Fibroblast of skin of right biceps (primary cell): ENCODE data around the gene EXOC2.
A peak's percentile ranks its signal among the peaks of the same experiment; 100 is the strongest.
"Not testable (repeated sequence)": the region's sequence is repeated elsewhere in the genome, so short reads cannot be mapped to it uniquely, and the experiment has no call there.

ENCODE experiments used
- DNase-seq: peaks from one replicate; pipeline ENCODE4 v3.0.0-alpha.2; 2013

EXOC2 gene

DNA sequence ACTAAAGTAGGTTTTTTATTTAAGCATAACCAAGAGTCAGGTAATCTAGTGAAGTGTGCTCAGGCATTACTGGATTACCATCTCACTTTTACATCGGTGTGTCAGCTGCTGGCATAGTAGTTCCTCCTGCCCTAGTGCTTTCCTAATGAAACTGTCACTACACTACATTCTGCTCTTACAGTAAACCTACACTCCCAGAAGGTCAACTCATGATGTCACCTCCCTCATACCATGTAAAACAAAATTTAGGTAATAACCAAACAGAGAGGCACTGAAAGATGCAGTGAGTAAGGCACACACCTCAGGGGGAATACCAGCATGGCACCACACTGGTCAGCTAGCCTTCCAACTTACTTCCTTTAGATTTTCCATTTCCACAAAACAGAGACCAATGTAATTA, 59.3 kb downstream of the EXOC2 start:
- no peak for DNase-seq

DNA sequence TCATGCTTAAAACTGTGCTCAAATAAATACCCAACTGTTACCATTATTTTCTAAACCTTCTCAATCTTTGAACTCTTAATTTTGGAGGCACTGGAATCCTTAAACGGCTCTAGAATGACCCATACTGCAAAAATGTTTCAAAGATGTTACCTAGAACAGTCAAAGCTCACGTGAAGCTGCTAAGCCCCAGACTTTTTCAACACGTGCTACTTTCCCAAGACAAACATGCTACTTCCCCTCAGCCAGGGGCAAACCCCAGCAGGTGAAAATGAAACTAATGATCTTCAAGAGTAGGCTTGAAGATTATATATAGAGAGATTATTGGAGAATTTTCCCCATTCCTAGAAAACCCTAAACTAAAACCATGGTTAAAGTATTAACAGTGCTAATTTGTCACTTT, 64.2 kb downstream of the EXOC2 start:
- DNase-seq, result no peak

GRCh38 chr6:626236-626635, 66.7 kb downstream of the EXOC2 start:
- peak; percentile 21 for DNase-seq

GRCh38 chr6:624979-625378, 68.0 kb downstream of the EXOC2 start:
- peak; percentile 21 for DNase-seq

DNA sequence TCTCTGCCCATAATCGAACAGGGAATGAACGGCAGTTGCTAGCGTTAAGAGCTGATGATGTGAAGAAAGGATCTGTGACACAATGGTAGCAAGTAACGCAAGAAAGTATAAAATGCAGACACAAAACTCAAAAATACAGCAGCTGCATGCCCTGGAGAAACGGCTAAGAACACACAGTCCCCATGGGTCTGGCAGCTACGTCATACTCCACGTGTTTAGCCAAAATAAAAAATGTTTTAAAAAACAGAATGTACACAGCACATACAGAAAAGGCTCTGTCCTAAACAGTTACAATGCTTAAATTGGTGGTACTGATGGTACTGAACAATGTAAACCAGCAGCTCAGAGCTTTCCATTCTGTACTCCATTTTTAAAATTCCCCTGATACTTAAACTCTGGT, 70.5 kb downstream of the EXOC2 start:
- DNase-seq, result no peak

- DNase-seq, result peak; percentile 4
Observed at GRCh38 chr6:621931-622330, 71.0 kb downstream of the EXOC2 start.

DNA sequence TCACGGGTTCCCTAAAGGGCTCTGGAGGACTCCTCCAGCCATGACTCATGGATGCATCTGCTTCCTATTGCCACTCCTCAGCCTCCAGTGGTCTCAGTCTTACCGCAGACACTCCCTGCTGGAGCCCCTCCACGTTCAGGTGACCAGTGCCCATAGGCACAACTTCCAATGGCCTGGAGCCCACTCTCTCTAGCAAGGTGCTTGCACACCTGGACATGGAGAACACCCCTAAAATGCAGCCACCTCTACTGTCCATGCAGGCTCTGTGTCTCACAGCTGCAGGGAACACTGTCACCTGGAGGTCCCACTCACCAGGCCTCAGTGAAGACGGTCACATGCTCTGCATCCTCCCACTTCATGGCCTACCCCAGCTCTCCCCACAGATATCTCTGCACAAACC, 72.0 kb downstream of the EXOC2 start:
- no peak for DNase-seq

DNA sequence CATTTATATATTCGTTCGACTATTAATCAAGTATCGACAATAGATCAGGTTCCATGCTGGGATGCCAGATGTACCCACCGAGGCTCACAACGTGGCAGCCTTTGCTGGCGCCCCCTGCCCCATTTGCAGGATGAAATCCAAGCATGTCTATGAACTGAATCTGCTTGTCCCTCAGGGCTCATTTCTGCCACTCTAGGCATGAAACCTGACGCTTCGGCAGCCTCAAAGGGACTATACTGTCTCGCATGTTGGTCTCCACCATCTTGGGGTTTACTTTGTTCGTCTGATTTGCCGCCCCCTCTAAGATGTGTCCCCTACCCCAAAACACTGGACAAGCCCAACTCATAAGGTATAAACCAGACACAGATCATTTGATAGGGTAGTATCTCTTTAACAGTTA, 72.8 kb downstream of the EXOC2 start:
- no peak for DNase-seq

- no peak for DNase-seq
Observed at GRCh38 chr6:617456-618100, 75.4 kb downstream of the EXOC2 start.

- DNase-seq, result no peak
Observed at GRCh38 chr6:613981-614380, 79.0 kb downstream of the EXOC2 start.

DNA sequence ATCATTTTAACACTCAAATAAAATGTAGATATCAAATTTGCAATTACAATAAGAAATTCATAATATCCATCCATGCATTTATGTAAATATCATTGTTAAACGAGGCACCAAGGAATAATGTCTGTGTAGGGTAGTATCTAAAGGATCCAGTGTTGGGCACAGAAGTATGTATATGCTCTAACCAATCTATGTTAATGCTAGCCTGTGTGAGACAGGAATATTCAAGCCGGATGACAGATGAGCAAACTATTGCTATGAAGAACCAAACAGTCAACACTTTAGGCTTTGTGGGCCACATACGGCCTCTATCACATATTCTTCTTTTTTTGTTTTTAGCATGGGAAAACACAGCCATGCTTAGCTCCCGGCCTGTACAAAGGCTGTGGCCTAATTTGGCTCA, 81.0 kb downstream of the EXOC2 start:
- DNase-seq, result no peak

GRCh38 chr6:610882-611281, 82.1 kb downstream of the EXOC2 start:
- no peak for DNase-seq

DNA sequence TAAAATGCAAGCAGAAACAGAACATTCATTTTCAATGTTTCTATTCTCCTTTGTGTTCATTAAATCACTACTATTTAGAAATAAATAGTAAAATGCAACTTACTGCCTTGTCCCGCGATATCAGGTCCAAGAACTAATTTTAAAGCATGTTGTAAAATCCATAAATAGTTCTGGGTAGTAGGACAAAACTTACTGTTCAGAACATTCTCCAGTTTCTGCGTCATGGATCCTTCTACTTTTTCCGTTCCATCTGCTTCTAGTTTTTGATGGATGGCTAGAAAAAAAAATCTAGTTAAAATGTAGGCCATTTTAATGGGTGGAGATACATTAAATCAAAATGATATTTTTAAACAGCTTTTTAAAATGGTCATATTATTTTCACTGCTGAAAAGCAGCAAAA, 83.0 kb downstream of the EXOC2 start:
- DNase-seq, result no peak

DNA sequence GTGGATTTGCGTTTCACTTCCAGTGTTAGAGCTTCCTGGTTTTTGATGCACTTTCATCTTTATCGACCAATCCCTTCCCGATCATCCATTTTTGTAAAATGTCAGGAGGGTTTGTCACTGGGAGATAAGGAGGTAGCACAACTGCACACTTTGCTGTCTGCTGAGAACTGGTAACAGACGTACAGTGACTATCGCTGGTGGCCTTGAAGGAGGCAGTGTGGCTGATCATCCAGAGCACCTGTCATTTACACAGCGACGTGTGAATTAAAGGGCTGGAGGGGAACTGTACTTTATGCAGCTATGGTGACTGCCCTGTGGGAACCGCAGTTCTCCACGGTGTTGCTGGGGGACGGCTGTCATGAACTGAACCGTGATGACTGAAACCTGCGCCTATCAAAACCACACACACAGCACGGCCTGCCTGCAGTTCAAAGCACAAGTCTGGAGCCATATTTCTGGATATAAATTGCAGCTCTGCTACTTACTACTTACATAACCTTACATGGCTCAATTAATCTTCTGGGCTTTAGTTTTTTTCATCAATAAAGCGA, 86.0 kb downstream of the EXOC2 start:
- DNase-seq, result no peak

DNA sequence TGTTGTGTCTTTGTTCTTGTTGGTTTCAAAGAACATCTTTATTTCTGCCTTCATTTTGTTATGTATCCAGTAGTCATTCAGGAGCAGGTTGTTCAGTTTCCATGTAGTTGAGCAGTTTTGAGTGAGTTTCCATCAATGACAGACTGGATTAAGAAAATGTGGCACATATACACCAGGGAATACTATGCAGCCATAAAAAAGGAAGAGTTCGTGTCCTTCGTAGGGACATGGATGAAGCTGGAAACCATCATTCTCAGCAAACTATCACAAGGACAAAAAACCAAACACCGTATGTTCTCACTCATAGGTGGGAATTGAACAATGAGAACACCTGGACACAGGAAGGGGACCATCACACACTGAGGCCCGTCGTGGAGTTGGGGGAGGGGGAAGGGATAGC, 87.0 kb downstream of the EXOC2 start:
- DNase-seq, result not testable (repeated sequence)

- DNase-seq, result no peak
Observed at GRCh38 chr6:604579-604978, 88.4 kb downstream of the EXOC2 start.

DNA sequence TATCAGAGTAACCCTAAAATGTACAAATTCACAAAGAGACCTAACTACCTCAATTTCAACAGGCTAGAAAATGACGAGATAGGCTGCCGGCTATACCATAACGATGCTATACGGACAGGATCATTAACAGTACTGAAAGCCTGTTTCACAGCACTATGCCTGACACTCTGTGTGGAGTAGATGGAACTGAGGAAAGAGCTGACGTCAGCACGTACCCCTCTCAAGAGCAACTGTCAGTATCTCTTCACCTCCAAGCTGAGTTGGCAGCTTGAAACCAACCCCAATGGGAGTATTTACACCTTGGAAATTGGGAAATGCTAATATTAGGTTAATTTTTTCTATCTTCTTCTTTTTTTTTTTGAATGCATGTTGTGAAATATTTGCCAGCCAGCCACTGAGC, 89.7 kb downstream of the EXOC2 start:
- no peak for DNase-seq

GRCh38 chr6:599576-600448, 93.1 kb downstream of the EXOC2 start:
- no peak for DNase-seq

- DNase-seq, result no peak
Observed at GRCh38 chr6:593907-594212, 99.1 kb downstream of the EXOC2 start.

DNA sequence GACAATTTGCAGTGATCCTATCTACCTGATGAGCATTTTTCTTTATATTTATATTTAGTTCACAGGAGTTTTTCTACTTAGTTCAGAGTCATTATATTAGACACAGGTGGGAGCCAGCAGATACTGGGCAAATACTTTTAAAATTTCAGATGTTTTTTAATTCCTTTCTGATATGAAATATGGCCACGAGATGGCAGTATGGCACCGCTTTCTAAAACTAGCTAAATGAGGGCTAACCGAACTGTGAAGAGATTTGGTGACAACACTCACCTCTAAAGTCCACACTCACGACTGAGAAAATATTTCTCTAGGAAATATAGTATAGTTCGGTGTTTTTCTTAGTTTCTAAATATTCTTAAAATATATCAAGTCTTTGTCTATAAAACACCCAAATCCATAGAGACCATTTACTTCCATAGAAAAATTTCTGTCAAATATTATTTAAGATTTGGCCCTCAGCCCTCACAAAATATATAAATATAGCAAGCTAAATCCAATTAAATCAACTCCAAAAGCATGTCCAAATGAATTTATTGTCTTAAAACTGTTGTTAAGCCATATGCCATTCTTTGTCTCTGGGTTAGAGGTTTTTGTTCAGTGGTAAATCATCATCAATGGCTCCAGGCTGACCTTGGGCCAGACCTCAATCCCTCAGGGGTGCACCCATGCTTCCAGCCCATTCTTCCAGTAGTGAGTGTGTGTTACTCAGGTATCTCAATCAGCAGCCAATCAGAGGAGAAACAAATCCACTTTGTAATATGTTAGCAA, 99.6 kb downstream of the EXOC2 start:
- DNase-seq, result peak; percentile 55

DNA sequence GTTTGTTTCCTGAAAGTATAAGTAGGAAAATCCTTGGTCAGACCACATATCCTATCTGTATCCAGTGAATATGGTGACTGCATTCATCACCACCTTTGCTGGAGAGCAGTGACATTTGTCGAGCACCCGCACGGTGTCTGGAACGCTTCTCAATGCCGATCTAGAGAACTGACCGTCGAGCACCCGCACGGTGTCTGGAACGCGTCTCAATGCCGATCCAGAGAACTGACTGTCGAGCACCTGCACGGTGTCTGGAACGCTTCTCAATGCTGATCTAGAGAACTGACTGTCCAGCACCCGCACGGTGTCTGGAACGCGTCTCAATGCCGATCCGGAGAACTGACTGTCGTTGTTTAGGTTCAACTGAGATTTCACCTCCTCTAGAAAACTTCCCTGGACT, 103.8 kb downstream of the EXOC2 start:
- no peak for DNase-seq

GRCh38 chr6:586553-586952, 106.4 kb downstream of the EXOC2 start:
- DNase-seq, result no peak

DNA sequence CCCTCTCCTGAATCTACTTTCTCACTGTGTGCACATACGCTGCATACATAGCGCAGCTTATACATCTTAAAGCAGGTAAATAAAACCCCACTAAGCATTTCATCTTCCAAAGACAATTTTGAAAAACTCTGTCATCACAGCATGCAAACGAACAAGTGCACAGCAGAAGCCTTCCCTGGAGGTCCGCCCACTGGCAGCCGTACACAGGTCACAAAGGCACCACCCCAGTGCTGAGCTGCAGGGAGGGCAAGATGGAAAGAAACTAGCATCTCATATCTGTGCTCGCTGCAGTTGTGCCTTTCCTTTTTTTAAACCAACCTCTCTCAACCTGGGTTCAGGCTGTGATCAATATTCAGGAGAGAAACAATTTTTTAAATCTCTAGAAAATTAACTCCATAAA, 109.3 kb downstream of the EXOC2 start:
- no peak for DNase-seq

DNA sequence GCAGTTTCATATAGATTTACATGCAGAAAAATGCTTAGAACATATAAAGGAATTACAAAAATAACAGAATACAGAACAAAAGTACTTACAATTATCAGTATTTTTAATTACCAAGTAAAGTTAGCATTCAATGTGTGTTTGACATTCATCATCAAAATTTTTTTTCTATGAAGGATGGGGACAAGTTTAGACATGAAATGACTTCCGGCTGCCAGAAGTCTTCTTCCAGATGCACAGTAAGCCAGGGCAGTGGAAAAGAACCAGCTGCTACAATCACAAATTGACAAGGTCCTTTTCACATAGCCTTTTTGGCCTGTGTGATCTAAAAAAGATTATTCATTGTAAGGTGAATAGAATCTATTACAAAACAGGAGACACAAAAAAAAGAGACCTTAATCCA, 109.8 kb downstream of the EXOC2 start:
- DNase-seq, result no peak
